ENCODE data around the gene PPM1M. TPM values are rescaled to one million over a fixed set of nuclear protein-coding genes. Genes with fewer than 3 reads are reported as not detected.

Gene PPM1M
- total RNA-seq, 1 donor: 20.3 TPM

DNA sequence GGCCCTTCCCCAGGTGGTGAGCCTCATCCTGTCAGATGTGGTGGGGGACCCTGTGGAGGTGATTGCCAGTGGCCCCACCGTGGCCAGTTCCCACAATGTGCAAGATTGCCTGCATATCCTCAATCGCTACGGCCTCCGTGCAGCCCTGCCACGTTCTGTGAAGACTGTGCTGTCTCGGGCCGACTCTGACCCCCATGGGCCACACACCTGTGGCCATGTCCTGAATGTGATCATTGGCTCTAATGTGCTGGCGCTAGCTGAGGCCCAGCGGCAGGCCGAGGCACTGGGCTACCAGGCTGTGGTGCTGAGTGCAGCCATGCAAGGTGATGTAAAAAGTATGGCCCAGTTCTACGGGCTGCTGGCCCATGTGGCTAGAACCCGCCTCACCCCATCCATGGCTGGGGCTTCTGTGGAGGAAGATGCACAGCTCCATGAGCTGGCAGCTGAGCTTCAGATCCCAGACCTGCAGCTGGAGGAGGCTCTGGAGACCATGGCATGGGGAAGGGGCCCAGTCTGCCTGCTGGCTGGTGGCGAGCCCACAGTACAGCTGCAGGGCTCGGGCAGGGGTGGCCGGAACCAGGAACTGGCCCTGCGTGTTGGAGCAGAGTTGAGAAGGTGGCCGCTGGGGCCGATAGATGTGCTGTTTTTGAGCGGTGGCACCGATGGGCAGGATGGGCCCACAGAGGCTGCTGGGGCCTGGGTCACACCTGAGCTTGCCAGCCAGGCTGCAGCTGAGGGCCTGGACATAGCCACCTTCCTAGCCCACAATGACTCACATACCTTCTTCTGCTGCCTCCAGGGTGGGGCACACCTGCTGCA, 46.9 kb downstream of the PPM1M start:
- no peak for DNase-seq (ENCODE audit: low read depth)
- TF ChIP-seq, protein P1, sequence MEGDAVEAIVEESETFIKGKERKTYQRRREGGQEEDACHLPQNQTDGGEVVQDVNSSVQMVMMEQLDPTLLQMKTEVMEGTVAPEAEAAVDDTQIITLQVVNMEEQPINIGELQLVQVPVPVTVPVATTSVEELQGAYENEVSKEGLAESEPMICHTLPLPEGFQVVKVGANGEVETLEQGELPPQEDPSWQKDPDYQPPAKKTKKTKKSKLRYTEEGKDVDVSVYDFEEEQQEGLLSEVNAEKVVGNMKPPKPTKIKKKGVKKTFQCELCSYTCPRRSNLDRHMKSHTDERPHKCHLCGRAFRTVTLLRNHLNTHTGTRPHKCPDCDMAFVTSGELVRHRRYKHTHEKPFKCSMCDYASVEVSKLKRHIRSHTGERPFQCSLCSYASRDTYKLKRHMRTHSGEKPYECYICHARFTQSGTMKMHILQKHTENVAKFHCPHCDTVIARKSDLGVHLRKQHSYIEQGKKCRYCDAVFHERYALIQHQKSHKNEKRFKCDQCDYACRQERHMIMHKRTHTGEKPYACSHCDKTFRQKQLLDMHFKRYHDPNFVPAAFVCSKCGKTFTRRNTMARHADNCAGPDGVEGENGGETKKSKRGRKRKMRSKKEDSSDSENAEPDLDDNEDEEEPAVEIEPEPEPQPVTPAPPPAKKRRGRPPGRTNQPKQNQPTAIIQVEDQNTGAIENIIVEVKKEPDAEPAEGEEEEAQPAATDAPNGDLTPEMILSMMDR (IDR thresholded peaks at IDR 0.05; ENCODE audit: insufficient read depth, low read depth, low read length): no peak
- H3K4me3 ChIP-seq (ENCODE audit: low read depth, low read length): no peak overlapping the region

DNA sequence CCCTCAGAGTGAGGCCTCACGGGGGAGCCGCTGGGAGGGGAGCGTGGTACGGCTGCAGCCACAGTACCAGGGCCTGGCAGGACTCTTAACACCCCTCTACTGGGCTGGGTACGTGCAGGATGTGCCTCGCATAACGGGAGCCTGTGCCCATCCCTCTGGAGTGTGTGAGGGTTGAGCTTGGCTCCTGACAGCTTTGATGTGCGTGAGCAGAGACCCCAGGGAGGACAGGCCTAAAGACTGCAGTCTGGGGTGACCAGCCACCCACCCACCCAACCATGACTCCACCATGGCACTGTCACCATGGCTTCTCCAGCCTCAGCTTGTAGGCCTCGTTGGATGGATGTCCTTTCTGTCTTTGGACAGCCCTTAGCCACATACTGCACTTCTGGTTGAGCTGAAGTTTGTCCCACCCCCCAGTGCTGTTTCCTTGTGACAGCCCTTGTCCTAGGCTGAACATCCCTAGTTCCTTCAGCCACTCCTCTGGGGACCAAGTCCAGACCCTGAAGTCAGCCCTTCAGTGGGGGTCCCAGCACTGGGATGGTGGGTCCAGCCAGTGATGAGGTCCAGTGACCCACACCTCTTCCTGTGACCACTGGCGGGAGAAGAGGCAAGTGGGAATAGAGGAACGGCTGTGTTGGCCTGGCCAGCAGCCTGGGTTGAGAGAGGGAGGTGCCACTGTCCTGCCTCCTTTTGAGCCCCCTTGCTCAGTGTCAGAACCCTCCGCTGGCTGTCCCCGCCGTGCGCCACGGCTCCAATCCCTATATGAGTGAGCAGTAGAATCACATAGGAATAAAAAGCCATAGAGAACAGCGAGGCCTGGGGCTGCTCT, 48.1 kb downstream of the PPM1M start:
- no peak for DNase-seq (ENCODE audit: low read depth)
- no peak overlapping the region for H3K4me3 ChIP-seq (ENCODE audit: low read depth, low read length)
- TF ChIP-seq, protein P1 (IDR thresholded peaks at IDR 0.05; ENCODE audit: insufficient read depth, low read depth, low read length): no peak

DNA sequence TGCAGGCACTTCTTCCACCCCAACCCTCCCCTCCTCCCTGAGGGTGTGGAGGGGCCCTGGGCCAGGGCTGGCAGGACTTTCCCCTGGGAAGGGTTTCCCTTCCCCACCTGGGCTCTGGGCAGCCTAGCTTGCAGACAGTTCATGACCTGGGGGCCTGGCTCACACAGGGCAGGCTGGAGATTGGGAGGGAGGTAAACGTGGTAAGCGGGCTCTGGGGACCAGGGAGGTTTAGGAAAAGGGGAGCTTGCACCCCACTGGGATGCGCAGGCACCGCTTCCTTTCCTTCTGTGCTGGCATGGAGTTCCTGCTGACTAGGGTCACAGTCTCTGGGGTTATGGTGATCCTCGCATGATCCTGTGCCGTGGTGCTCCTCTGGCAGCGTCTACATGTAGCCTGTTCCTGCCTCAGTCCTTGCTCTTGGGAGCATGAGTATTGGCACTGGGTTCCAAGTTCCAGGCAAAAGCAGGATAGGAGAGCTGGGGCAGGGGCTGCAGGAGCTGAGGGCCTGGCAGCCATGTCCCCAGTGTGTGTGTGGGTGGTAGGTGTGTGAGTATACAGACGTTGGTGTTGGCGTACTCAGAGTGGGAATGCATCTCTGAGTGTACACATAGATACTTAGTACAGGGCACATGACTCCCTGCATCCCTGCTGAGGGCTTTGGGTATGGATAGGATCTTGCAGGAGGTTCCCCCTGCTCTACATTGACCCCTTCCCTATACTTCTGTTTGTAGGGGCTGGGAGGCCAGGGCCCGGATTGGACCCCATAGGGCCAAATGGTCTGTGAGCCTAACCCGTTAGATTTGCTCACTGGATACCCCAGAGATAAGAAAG, 49.0 kb downstream of the PPM1M start:
- DNase-seq (ENCODE audit: low read depth): no peak
- H3K4me3 ChIP-seq (ENCODE audit: low read depth, low read length): no peak overlapping the region
- TF ChIP-seq, protein P1 (IDR thresholded peaks at IDR 0.05; ENCODE audit: insufficient read depth, low read depth, low read length): no peak

DNA sequence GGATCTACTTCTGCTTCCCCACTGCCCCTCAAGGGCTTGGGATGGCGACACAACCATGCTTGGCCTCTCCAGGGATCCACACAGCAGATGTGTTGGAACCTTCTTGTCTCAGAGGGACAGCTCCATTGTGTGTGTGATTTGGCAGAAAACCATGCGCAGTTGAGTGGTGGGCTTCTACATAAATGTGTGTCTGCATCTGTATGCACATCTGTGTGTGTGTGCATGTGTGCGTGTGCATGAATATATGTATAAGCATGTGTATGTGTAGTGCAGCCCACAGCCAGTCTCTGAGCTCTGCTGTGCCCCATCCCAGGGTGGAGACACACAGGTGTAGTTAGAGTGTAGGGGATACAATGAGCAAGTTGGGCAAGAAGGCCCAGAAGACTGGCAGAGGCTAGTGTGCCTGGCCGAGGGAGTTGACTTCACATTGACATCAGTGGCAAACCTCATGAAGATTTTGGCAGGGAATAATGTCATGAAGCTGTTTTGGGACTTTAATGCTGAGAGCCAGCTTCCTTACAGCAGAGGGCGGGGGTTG, 50.2 kb downstream of the PPM1M start:
- TF ChIP-seq, protein P1 (IDR thresholded peaks at IDR 0.05; ENCODE audit: insufficient read depth, low read depth, low read length): no peak
- no peak overlapping the region for H3K4me3 ChIP-seq (ENCODE audit: low read depth, low read length)
- no peak for DNase-seq (ENCODE audit: low read depth)

DNA sequence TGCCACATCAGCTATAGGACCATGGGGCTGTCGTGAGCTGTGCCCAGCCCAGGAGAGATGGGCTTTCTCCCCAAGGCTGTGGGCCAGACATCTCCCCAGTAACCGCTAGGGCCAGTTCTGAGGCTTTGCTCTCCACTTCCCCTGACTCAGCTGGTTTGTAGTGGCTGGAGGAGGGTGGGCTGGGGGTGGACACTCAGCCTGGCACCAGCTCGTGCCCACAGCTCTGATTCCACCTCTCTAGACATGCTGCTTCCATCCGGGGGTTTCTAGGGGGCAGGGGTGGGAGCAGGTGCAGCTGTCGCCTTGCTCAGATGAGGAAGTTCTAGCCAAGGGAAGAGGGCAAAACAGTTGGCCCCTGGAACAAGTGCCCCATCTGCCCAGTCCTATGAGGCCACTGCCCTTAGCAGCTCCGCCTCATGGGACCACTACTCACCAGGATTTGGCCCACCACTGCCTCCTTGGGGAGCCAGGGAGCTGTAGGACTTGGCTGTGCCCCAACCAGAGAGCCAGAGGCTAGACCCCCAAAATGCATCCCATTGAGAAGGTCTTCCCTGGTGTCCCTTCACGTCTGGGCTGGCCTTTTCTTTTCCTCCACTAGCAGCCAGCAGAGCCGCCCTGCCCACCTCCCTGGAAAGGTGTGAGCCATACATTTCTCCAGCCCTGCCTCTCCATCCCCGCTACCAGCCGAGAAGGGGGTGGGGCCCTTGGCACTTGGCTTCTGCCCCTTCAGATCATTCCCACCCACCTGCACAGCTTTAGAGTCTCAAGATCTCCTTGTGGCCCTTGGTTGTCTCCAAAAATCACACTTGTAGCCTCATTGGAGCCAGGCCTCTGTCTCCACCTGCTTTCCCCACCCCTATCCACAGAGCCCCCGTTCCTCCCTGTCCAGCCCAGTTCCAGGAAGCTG, 51.9 kb downstream of the PPM1M start:
- TF ChIP-seq, protein P1 (IDR thresholded peaks at IDR 0.05; ENCODE audit: insufficient read depth, low read depth, low read length): no peak
- no peak for DNase-seq (ENCODE audit: low read depth)

More for the DNA sequence above, 51.9 kb downstream of the PPM1M start:
- H3K4me3 ChIP-seq (ENCODE audit: low read depth, low read length): no peak overlapping the region

Measured in fibroblast of villous mesenchyme (primary cell).